HG02759 (cell line): ENCODE data around the gene TAS1R2.
"Not testable (repeated sequence)": the region's sequence is repeated elsewhere in the genome, so short reads cannot be mapped to it uniquely, and the experiment has no call there.

Experiments
- ATAC-seq: cut with Tn5 transposase; IDR thresholded peaks from one replicate; pipeline ENCODE4 v1.9.1; 2021; ENCODE audit warnings: mild to moderate bottlenecking, moderate library complexity; ENCODE audit not compliant: unreplicated experiment

TAS1R2 gene

GRCh38 chr1:18869847-18870594 is 10.6 kb upstream of the TAS1R2 start:
- no peak for ATAC-seq

- no peak for ATAC-seq
Measured at GRCh38 chr1:18868801-18869424, 9.5 kb upstream of the TAS1R2 start.

GRCh38 chr1:18868354-18868753 is 8.9 kb upstream of the TAS1R2 start:
- ATAC-seq = no peak

- no peak for ATAC-seq
Measured at GRCh38 chr1:18866846-18867245, 7.4 kb upstream of the TAS1R2 start.

GRCh38 chr1:18866314-18866713 is 6.9 kb upstream of the TAS1R2 start:
- ATAC-seq = no peak

GRCh38 chr1:18865176-18865575 is 5.7 kb upstream of the TAS1R2 start:
- no peak for ATAC-seq

- ATAC-seq = no peak
Measured at GRCh38 chr1:18861590-18861989, 2.1 kb upstream of the TAS1R2 start.

GRCh38 chr1:18861082-18861481 is 1.6 kb upstream of the TAS1R2 start:
- ATAC-seq = no peak

- ATAC-seq = no peak
Measured at GRCh38 chr1:18858070-18858688, 1.3 kb downstream of the TAS1R2 start.

- no peak for ATAC-seq
Measured at GRCh38 chr1:18856435-18856834, 3.0 kb downstream of the TAS1R2 start.

- ATAC-seq = no peak
Measured at GRCh38 chr1:18855573-18855972, 3.9 kb downstream of the TAS1R2 start.

GRCh38 chr1:18854331-18855025 is 5.0 kb downstream of the TAS1R2 start:
- no peak for ATAC-seq

GRCh38 chr1:18852501-18852900 is 7.0 kb downstream of the TAS1R2 start:
- ATAC-seq = no peak

- no peak for ATAC-seq
Measured at GRCh38 chr1:18849261-18849711, 10.2 kb downstream of the TAS1R2 start.

- not testable (repeated sequence) for ATAC-seq
Measured at GRCh38 chr1:18847723-18848122, 11.7 kb downstream of the TAS1R2 start.

GRCh38 chr1:18840145-18840544 is 19.3 kb downstream of the TAS1R2 start:
- no peak for ATAC-seq

- no peak for ATAC-seq
Measured at GRCh38 chr1:18836654-18837053, 22.8 kb downstream of the TAS1R2 start.

- not testable (repeated sequence) for ATAC-seq
Measured at GRCh38 chr1:18832319-18832718, 27.1 kb downstream of the TAS1R2 start.

- no peak for ATAC-seq
Measured at GRCh38 chr1:18831656-18832055, 27.8 kb downstream of the TAS1R2 start.

GRCh38 chr1:18830596-18830995 is 28.9 kb downstream of the TAS1R2 start:
- ATAC-seq = no peak

GRCh38 chr1:18829671-18830070 is 29.8 kb downstream of the TAS1R2 start:
- no peak for ATAC-seq
